ENCODE data around the gene VANGL1. TPM values are rescaled to one million over a fixed set of nuclear protein-coding genes. Genes with fewer than 3 reads are reported as not detected.

Gene VANGL1
- total RNA-seq, 1 donor from 2014 or later = 15.2 TPM

DNA sequence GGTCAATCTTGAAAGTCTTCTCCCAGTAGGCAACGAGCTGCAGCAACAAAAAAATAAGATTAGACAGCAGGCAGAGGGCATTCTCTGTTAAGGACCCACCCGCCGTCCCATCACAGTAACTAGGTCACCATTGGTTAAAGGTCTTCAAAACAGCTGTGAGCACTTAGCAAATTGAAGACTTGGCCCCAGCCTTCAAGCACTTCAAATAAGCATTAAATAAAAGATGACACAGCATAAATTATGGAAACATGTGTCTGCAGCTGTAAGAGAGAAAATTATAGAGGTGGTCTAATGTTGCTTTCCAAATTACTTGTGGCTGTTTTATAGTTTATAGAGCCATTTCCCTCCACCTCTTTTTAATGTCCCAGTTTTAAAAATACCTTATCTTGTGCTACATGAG lies 61.2 kb downstream of the VANGL1 start:
- H3K27me3 ChIP-seq (ENCODE audit: control insufficient read depth, insufficient read depth, low read length) = no peaks in the 10 kb centered on the region
- DNase-seq (ENCODE audit: low read depth) = no peak
- no peak for TF ChIP-seq CTCF (IDR thresholded peaks at IDR 0.05; ENCODE audit: insufficient read depth, low read length, poor library complexity, severe bottlenecking)
- no peak overlapping the region for H3K4me3 ChIP-seq (ENCODE audit: low read depth, low read length)
- H3K36me3 ChIP-seq (ENCODE audit: control insufficient read depth, insufficient read depth, low read length) = no peaks in the 10 kb centered on the region

DNA sequence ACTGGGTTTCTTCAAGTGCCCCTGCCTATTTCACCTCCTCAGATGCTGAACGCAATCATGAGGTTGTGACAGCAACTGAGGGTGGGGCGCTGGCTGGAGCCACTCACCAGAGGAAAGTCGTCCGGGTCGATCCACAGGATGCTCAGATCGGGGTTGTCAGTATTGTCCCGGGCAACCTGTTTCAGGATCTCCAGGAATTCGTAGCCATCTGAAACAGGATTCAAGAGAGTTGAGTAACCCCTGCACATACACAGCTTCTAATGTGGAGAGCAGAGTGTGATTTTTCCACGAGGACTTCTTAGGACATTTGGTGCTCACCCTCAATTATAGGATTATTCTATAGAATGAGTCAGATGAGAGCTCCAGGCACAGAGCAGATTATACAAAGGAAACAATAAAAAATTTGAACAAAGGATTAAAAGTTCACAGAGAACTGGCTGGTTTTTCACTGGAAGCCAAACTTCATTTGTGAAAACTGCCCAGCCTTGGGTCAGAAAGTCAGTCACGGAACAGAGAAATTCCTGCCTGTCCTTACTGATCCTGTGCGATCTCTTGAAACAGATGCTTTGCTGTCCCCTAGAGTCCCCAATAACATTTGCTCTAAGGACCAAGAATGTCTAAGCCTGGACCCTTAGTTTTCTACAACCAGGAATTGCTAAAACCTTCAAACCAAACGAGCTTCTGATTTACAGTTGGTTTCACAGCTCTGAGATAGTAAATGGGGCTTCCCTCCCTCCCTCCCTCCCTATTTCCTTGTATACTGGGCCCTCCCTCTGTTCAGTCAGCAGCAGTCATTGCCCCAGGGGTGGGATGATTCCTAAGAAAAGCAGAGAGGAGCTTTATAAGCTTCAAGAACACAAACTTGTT lies 63.5 kb downstream of the VANGL1 start:
- Histone ChIP-seq H3K27me3 (ENCODE audit: control insufficient read depth, insufficient read depth, low read length) (peaks cover 2% of the 10 kb centered on the region), H3K36me3 (ENCODE audit: control insufficient read depth, insufficient read depth, low read length) (no peaks in the 10 kb centered on the region), H3K4me3 (ENCODE audit: low read depth, low read length) (no peak overlapping the region)
- no peak for TF ChIP-seq CTCF (IDR thresholded peaks at IDR 0.05; ENCODE audit: insufficient read depth, low read length, poor library complexity, severe bottlenecking)
- no peak for DNase-seq (ENCODE audit: low read depth)

- no peak for TF ChIP-seq CTCF (IDR thresholded peaks at IDR 0.05; ENCODE audit: insufficient read depth, low read length, poor library complexity, severe bottlenecking)
- no peaks in the 10 kb centered on the region for H3K36me3 ChIP-seq (ENCODE audit: control insufficient read depth, insufficient read depth, low read length)
- H3K4me3 ChIP-seq (ENCODE audit: low read depth, low read length) = no peak overlapping the region
- H3K27me3 ChIP-seq (ENCODE audit: control insufficient read depth, insufficient read depth, low read length) = peaks cover 2% of the 10 kb centered on the region
- no peak for DNase-seq (ENCODE audit: low read depth)
Observed at GRCh38 chr1:115705963-115706362, 64.2 kb downstream of the VANGL1 start.

- Histone ChIP-seq H3K27me3 (ENCODE audit: control insufficient read depth, insufficient read depth, low read length) (peaks cover 2% of the 10 kb centered on the region), H3K36me3 (ENCODE audit: control insufficient read depth, insufficient read depth, low read length) (no peaks in the 10 kb centered on the region), H3K4me3 (ENCODE audit: low read depth, low read length) (no peak overlapping the region)
- peak; percentile 16 for DNase-seq (ENCODE audit: low read depth)
- peak; percentile 50 for TF ChIP-seq CTCF (IDR thresholded peaks at IDR 0.05; ENCODE audit: insufficient read depth, low read length, poor library complexity, severe bottlenecking)
Observed at GRCh38 chr1:115706587-115707425, 65.0 kb downstream of the VANGL1 start.

- Histone ChIP-seq H3K4me3 (ENCODE audit: low read depth, low read length) (no peak overlapping the region), H3K27me3 (ENCODE audit: control insufficient read depth, insufficient read depth, low read length) (peaks cover 2% of the 10 kb centered on the region), H3K36me3 (ENCODE audit: control insufficient read depth, insufficient read depth, low read length) (no peaks in the 10 kb centered on the region)
- DNase-seq (ENCODE audit: low read depth) = no peak
- TF ChIP-seq CTCF (IDR thresholded peaks at IDR 0.05; ENCODE audit: insufficient read depth, low read length, poor library complexity, severe bottlenecking) = no peak
Observed at GRCh38 chr1:115710859-115711624, 69.3 kb downstream of the VANGL1 start.
